H7 (cell line): Measurements from ENCODE around the gene KAZALD1. TPM values are rescaled to one million over a fixed set of nuclear protein-coding genes. Genes with fewer than 3 reads are reported as not detected.

ENCODE experiments used
- DNase-seq: peaks from one replicate; pipeline ENCODE4 v3.0.0; 2012
- H3K27me3 ChIP-seq: 2 replicates; pipeline ENCODE4 v1.6.0; 2011; ENCODE audit warnings: mild to moderate bottlenecking, low read length; ENCODE audit not compliant: control insufficient read depth, insufficient read depth
- H3K36me3 ChIP-seq: replicated peaks from 2 replicates; pipeline ENCODE4 v1.5.1; 2011; ENCODE audit warnings: low read length; ENCODE audit not compliant: control insufficient read depth, insufficient read depth
- H3K4me3 ChIP-seq: 2 replicates; pipeline ENCODE4 v1.5.1; 2011; ENCODE audit warnings: low read depth, mild to moderate bottlenecking, control low read depth, low read length, moderate library complexity; ENCODE audit not compliant: insufficient read depth
- total RNA-seq: library from RNA; depleted of rRNA; stranded (reverse); fragments of >200 nt; shearing (Covaris generic); gene quantifications from 2 replicates; pipeline ENCODE4 v1.2.3, GENCODE V29; 2014; rRNA removed

KAZALD1 gene
- total RNA-seq, 1 experiment from 2014 or later, result 11.9 TPM

- no peak for DNase-seq
- Histone ChIP-seq H3K4me3 (no peak overlapping the region), H3K36me3 (no peaks in the 10 kb centered on the region), H3K27me3 (peaks cover 17% of the 10 kb centered on the region)
These were observed 38.1 kb downstream of the KAZALD1 start for GRCh38 chr10:101099901-101100300.

GRCh38 chr10:101101372-101101881 lies 39.6 kb downstream of the KAZALD1 start:
- no peaks in the 10 kb centered on the region for H3K36me3 ChIP-seq
- peaks cover 15% of the 10 kb centered on the region for H3K27me3 ChIP-seq
- DNase-seq, result no peak
- no peak overlapping the region for H3K4me3 ChIP-seq

GRCh38 chr10:101103430-101103829 lies 41.6 kb downstream of the KAZALD1 start:
- Histone ChIP-seq H3K27me3 (peaks cover 11% of the 10 kb centered on the region), H3K4me3 (no peak overlapping the region), H3K36me3 (no peaks in the 10 kb centered on the region)
- DNase-seq, result no peak

GRCh38 chr10:101106351-101106750 lies 44.6 kb downstream of the KAZALD1 start:
- DNase-seq, result no peak
- Histone ChIP-seq H3K27me3 (peaks cover 5% of the 10 kb centered on the region), H3K4me3 (no peak overlapping the region), H3K36me3 (no peaks in the 10 kb centered on the region)

- H3K36me3 ChIP-seq, result no peaks in the 10 kb centered on the region
- H3K27me3 ChIP-seq, result no peaks in the 10 kb centered on the region
- no peak for DNase-seq
- H3K4me3 ChIP-seq, result no peak overlapping the region
These were observed 46.0 kb downstream of the KAZALD1 start for GRCh38 chr10:101107771-101108170.

- no peaks in the 10 kb centered on the region for H3K36me3 ChIP-seq
- no peak overlapping the region for H3K4me3 ChIP-seq
- DNase-seq, result peak; percentile 65
- peaks cover 4% of the 10 kb centered on the region; the same call in 1 of the 2 replicates for H3K27me3 ChIP-seq
These were observed 49.2 kb downstream of the KAZALD1 start for GRCh38 chr10:101110856-101111523.

- H3K4me3 ChIP-seq, result no peak overlapping the region
- no peaks in the 10 kb centered on the region for H3K36me3 ChIP-seq
- peaks cover 4% of the 10 kb centered on the region for H3K27me3 ChIP-seq
- no peak for DNase-seq
These were observed 49.8 kb downstream of the KAZALD1 start for GRCh38 chr10:101111547-101111946.

GRCh38 chr10:101112799-101113594 lies 51.2 kb downstream of the KAZALD1 start:
- H3K4me3 ChIP-seq, result no peak overlapping the region
- H3K27me3 ChIP-seq, result peaks cover 5% of the 10 kb centered on the region
- DNase-seq, result no peak
- no peaks in the 10 kb centered on the region for H3K36me3 ChIP-seq

- no peak overlapping the region for H3K4me3 ChIP-seq
- DNase-seq, result no peak
- peaks cover 10% of the 10 kb centered on the region for H3K27me3 ChIP-seq
- H3K36me3 ChIP-seq, result no peaks in the 10 kb centered on the region
These were observed 52.2 kb downstream of the KAZALD1 start for GRCh38 chr10:101113890-101114403.

GRCh38 chr10:101114646-101115045 lies 52.9 kb downstream of the KAZALD1 start:
- no peak for DNase-seq
- Histone ChIP-seq H3K27me3 (peaks cover 17% of the 10 kb centered on the region), H3K4me3 (no peak overlapping the region), H3K36me3 (no peaks in the 10 kb centered on the region)

Other genes starting within 250 kb of the KAZALD1 start
- 11.1 and 16.3 TPM in 2 replicates for gene SLF2, start 149.0 kb upstream of the KAZALD1 start, total RNA-seq
- 3.4 and 8.2 TPM in 2 replicates for gene SEMA4G, start 92.5 kb upstream of the KAZALD1 start, total RNA-seq
- 106 and 107 TPM in 2 replicates for gene MRPL43, start 74.5 kb upstream of the KAZALD1 start, total RNA-seq
- 16.0 and 19.2 TPM in 2 replicates for gene TWNK, start 74.4 kb upstream of the KAZALD1 start, total RNA-seq
- 107 and 108 TPM in 2 replicates for gene LZTS2, start 62.2 kb upstream of the KAZALD1 start, total RNA-seq
- 2.3 and 5.1 TPM in 2 replicates for gene PDZD7, start 30.9 kb upstream of the KAZALD1 start, total RNA-seq
- 4.1 and 5.6 TPM in 2 replicates for gene SFXN3, start 30.8 kb upstream of the KAZALD1 start, total RNA-seq
- gene TLX1, start 69.3 kb downstream of the KAZALD1 start, total RNA-seq, result 0.11 TPM in 1 of 2 replicates, not detected in the other
- not detected in 2 replicates for gene LBX1, start 167.5 kb downstream of the KAZALD1 start, total RNA-seq